ENCODE measurements around the gene CHRNG.
"Not testable (repeated sequence)": the region's sequence is repeated elsewhere in the genome, so short reads cannot be mapped to it uniquely, and the experiment has no call there.

Gene CHRNG

GRCh38 chr2:232529806-232530547 is 9.5 kb upstream of the CHRNG start:
- DNase-seq: no peak

- no peak for DNase-seq
Measured at GRCh38 chr2:232530626-232531260, 8.7 kb upstream of the CHRNG start.

- DNase-seq: no peak
Measured at GRCh38 chr2:232532419-232532818, 7.1 kb upstream of the CHRNG start.

- DNase-seq: not testable (repeated sequence)
Measured at GRCh38 chr2:232532821-232533220, 6.7 kb upstream of the CHRNG start.

- no peak for DNase-seq
Measured at GRCh38 chr2:232533944-232534710, 5.4 kb upstream of the CHRNG start.

- no peak for DNase-seq
Measured at GRCh38 chr2:232534940-232535651, 4.4 kb upstream of the CHRNG start.

GRCh38 chr2:232535761-232536530 is 3.5 kb upstream of the CHRNG start:
- no peak for DNase-seq

- DNase-seq: no peak
Measured at GRCh38 chr2:232537079-232537478, 2.4 kb upstream of the CHRNG start.

- no peak for DNase-seq
Measured at GRCh38 chr2:232537499-232537898, 2.0 kb upstream of the CHRNG start.

- DNase-seq: no peak
Measured at GRCh38 chr2:232538671-232539070, 821 bp upstream of the CHRNG start.

- no peak for DNase-seq
Measured at GRCh38 chr2:232540441-232541041, 1.0 kb downstream of the CHRNG start.

- DNase-seq: no peak
Measured at GRCh38 chr2:232541195-232541960, 1.9 kb downstream of the CHRNG start.

- DNase-seq: no peak
Measured at GRCh38 chr2:232541961-232542714, 2.6 kb downstream of the CHRNG start.

GRCh38 chr2:232542715-232543467 is 3.4 kb downstream of the CHRNG start:
- DNase-seq: no peak

- no peak for DNase-seq
Measured at GRCh38 chr2:232543491-232543890, 4.0 kb downstream of the CHRNG start.

GRCh38 chr2:232543928-232544631 is 4.6 kb downstream of the CHRNG start:
- no peak for DNase-seq

GRCh38 chr2:232544674-232545073 is 5.2 kb downstream of the CHRNG start:
- no peak for DNase-seq

- DNase-seq: no peak
Measured at GRCh38 chr2:232545511-232546375, 6.3 kb downstream of the CHRNG start.

Data from stimulated activated naive CD4-positive, alpha-beta T cell treated with Interleukin-2 at 50 U/mL for 16 hours (primary cell).